Fibroblast of lung (primary cell): Measurements from ENCODE around the gene ZNRF3. TPM values are rescaled to one million over a fixed set of nuclear protein-coding genes. Genes with fewer than 3 reads are reported as not detected.

ENCODE experiments used
- DNase-seq, 2 donors: peaks; one replicate each; pipeline versions ENCODE4 v3.0.0 to v3.0.0-alpha.2; 2010; ENCODE audit warnings: low read depth in 2 of 2
- H2AFZ ChIP-seq: 2 replicates; pipeline ENCODE4 v1.5.1; 2012; ENCODE audit warnings: low read length, control low read depth, inconsistent platforms
- H3K27ac ChIP-seq: 2 replicates; pipeline ENCODE4 v1.5.1; 2011; ENCODE audit warnings: low read length, control low read depth; ENCODE audit not compliant: insufficient read depth
- H3K27me3 ChIP-seq: 2 replicates; pipeline ENCODE4 v1.5.1; 2011; ENCODE audit warnings: mild to moderate bottlenecking, low read length; ENCODE audit not compliant: control insufficient read depth, insufficient read depth
- H3K36me3 ChIP-seq: 2 replicates; pipeline ENCODE4 v1.5.1; 2011; ENCODE audit warnings: low read length; ENCODE audit not compliant: control insufficient read depth, insufficient read depth
- H3K4me1 ChIP-seq: 2 replicates; pipeline ENCODE4 v1.5.1; 2011; ENCODE audit warnings: low read length; ENCODE audit not compliant: control insufficient read depth, insufficient read depth; ENCODE audit errors: extremely low read depth
- H3K4me2 ChIP-seq: 2 replicates; pipeline ENCODE4 v1.5.1; 2011; ENCODE audit warnings: low read length, control low read depth; ENCODE audit not compliant: insufficient read depth; ENCODE audit errors: extremely low read depth
- H3K4me3 ChIP-seq, 4 experiments: fragments of 200-600 bp in 1 of 4; sonication (generic) in 1 of 4; replicated peaks in 1 of 4; 2 replicates each; pipeline ENCODE4 v1.5.1; 2011 to 2016; ENCODE audit warnings: low read length in 4 of 4, low read depth in 3 of 4, mild to moderate bottlenecking in 3 of 4, control low read depth in 2 of 4, inconsistent platforms in 1 of 4, mixed read lengths in 1 of 4; ENCODE audit not compliant: insufficient read depth in 1 of 4; ENCODE audit errors: control extremely low read depth in 1 of 4
- H3K79me2 ChIP-seq: 2 replicates; pipeline ENCODE4 v1.5.1; 2012; ENCODE audit warnings: mild to moderate bottlenecking, low read length, inconsistent platforms; ENCODE audit not compliant: control insufficient read depth, insufficient read depth
- H3K9ac ChIP-seq: 2 replicates; pipeline ENCODE4 v1.5.1; 2011; ENCODE audit warnings: mild to moderate bottlenecking, low read length, control low read depth; ENCODE audit not compliant: insufficient read depth
- H3K9me3 ChIP-seq: 2 replicates; pipeline ENCODE4 v1.5.1; 2012; ENCODE audit warnings: low read depth, low read length; ENCODE audit not compliant: control insufficient read depth, insufficient read depth
- H4K20me1 ChIP-seq: 2 replicates; pipeline ENCODE4 v1.5.1; 2011; ENCODE audit warnings: low read length; ENCODE audit not compliant: control insufficient read depth, insufficient read depth; ENCODE audit errors: extremely low read depth
- EZH2 ChIP-seq: IDR thresholded peaks from 2 replicates; pipeline ENCODE4 v1.5.1; 2012; ENCODE audit warnings: low read length, control low read depth, mild to moderate bottlenecking; ENCODE audit errors: missing control alignments
- polyA plus RNA-seq, 2 donors: library from polyadenylated mRNA; depleted of rRNA in 1 of 2; stranded (reverse) in 1 of 2; unstranded in 1 of 2; fragments of >200 nt; gene quantifications; 2 replicates each; pipeline ENCODE4 v1.2.1, GENCODE V29; 2011 to 2012; ENCODE audit warnings: missing spikeins in 1 of 2
- total RNA-seq: library from RNA; depleted of rRNA; stranded (reverse); fragments of >200 nt; gene quantifications from 2 replicates; pipeline ENCODE4 v1.2.1, GENCODE V29; 2014
- TF ChIP-seq, protein P1 (sequence below), 2 donors: IDR thresholded peaks in 1 of 2; conservative IDR thresholded peaks in 1 of 2; 1 replicate in 1 of 2; 2 replicates in 1 of 2; pipeline ENCODE4 v1.5.1; 2011 to 2012; ENCODE audit warnings: low read length in 2 of 2, control low read depth in 1 of 2, inconsistent platforms in 1 of 2, low read depth in 1 of 2, mild to moderate bottlenecking in 1 of 2

Gene ZNRF3
- total and polyA plus RNA-seq, 2 donors (not counting 1 experiment from before 2014, with no cell fraction given), result 1.1 to 2.6 TPM

DNA sequence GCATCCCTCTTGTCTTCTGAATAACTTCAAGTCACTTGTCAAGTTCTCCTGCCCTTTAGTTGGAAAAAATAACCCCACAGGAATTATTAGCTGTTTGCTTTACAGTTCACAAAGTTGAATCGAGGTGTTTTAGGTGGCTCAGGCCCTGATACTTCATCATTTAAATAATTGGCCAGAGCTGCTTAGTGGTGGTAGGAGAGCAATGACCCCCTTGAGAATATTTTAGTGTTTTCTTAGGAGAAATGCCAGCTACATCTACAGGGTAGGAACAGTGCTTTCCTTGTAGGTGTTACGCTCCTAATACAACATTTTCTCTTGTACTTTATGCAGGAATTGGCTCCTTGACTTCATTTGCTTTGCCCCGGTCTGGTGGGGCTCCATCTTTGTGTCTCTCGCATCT lies 105.1 kb downstream of the ZNRF3 start:
- Histone ChIP-seq H3K27ac (no peak overlapping the region), H2AFZ (no peak overlapping the region), H3K9me3 (no peaks in the 10 kb centered on the region), H3K4me1 (no peaks in the 10 kb centered on the region), H3K4me2 (no peak overlapping the region), H4K20me1 (no peaks in the 10 kb centered on the region), H3K79me2 (no peaks in the 10 kb centered on the region), H3K9ac (no peak overlapping the region), H3K36me3 (no peaks in the 10 kb centered on the region), H3K4me3 (no peak overlapping the region), H3K27me3 (no peaks in the 10 kb centered on the region)
- TF ChIP-seq, protein P1, sequence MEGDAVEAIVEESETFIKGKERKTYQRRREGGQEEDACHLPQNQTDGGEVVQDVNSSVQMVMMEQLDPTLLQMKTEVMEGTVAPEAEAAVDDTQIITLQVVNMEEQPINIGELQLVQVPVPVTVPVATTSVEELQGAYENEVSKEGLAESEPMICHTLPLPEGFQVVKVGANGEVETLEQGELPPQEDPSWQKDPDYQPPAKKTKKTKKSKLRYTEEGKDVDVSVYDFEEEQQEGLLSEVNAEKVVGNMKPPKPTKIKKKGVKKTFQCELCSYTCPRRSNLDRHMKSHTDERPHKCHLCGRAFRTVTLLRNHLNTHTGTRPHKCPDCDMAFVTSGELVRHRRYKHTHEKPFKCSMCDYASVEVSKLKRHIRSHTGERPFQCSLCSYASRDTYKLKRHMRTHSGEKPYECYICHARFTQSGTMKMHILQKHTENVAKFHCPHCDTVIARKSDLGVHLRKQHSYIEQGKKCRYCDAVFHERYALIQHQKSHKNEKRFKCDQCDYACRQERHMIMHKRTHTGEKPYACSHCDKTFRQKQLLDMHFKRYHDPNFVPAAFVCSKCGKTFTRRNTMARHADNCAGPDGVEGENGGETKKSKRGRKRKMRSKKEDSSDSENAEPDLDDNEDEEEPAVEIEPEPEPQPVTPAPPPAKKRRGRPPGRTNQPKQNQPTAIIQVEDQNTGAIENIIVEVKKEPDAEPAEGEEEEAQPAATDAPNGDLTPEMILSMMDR (conservative IDR thresholded peaks at IDR 0.05 in 1 of 2, IDR thresholded peaks at IDR 0.05 in 1 of 2; ENCODE audit: low read depth in 1 of 2, low read length in 2 of 2), result no peak
- TF ChIP-seq EZH2, result no peak
- DNase-seq, result no peak

DNA sequence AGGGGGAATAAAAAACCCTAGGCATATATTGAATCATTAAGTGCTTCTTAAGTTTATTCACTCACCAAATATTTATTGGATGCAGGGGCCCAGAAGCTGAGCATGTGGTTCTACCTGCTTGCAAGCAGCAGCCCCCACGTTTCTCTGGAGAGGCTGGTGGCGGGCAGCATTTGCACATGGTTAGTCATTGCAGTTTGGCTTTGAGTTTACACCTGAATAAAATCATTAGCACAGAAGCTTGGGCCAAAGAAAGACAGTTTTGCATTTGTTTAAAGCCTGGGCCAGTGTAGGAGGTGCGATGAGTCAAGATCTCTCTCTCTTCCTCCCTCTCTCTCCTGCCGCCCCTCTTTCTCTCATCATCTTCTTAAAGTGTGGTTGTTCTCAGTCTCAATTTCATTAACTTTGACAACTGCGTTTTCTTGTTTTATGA lies 105.7 kb downstream of the ZNRF3 start:
- H3K9ac ChIP-seq, result no peak overlapping the region
- H3K4me1 ChIP-seq, result no peaks in the 10 kb centered on the region
- peak in 1 of 2 donors; percentile 82 for DNase-seq
- no peaks in the 10 kb centered on the region for H3K9me3 ChIP-seq
- no peak overlapping the region for H3K4me3 ChIP-seq
- no peak for TF ChIP-seq EZH2
- TF ChIP-seq, protein P1 (conservative IDR thresholded peaks at IDR 0.05 in 1 of 2, IDR thresholded peaks at IDR 0.05 in 1 of 2; ENCODE audit: low read depth in 1 of 2, low read length in 2 of 2), result no peak
- H3K4me2 ChIP-seq, result no peak overlapping the region
- H2AFZ ChIP-seq, result no peak overlapping the region
- no peaks in the 10 kb centered on the region for H4K20me1 ChIP-seq
- no peaks in the 10 kb centered on the region for H3K36me3 ChIP-seq
- H3K27ac ChIP-seq, result no peak overlapping the region
- no peaks in the 10 kb centered on the region for H3K79me2 ChIP-seq
- H3K27me3 ChIP-seq, result no peaks in the 10 kb centered on the region

DNA sequence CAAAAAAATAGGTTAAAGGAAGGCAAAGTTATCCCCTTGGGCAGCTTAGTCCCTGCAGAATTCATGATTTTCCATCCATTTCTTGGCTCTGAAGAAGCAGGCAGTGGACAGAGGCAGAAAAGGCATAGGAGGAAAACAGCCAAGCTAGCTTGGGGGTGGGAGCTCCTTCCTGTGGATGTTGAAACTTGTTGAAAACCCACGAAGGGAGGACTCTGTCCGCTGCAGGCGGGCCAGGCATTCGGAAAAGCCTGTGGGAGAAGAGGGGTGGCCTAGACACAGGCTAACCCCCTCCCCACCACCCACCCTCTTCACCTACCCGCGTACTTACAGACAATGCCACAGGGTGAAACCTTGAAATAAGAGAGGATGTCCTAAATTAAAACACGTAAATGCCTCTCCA lies 106.1 kb downstream of the ZNRF3 start:
- Histone ChIP-seq H3K36me3 (no peaks in the 10 kb centered on the region), H3K27ac (no peak overlapping the region), H2AFZ (no peak overlapping the region), H3K4me1 (no peaks in the 10 kb centered on the region), H3K9ac (no peak overlapping the region), H3K27me3 (no peaks in the 10 kb centered on the region), H3K4me3 (no peak overlapping the region), H3K4me2 (peak overlapping the region; percentile 17), H3K79me2 (no peaks in the 10 kb centered on the region), H4K20me1 (no peaks in the 10 kb centered on the region), H3K9me3 (no peaks in the 10 kb centered on the region)
- TF ChIP-seq, protein P1 (conservative IDR thresholded peaks at IDR 0.05 in 1 of 2, IDR thresholded peaks at IDR 0.05 in 1 of 2; ENCODE audit: low read depth in 1 of 2, low read length in 2 of 2), result no peak
- TF ChIP-seq EZH2, result no peak
- DNase-seq, result peak in 1 of 2 donors; percentile 51
